Measurements from ENCODE around the gene PCMT1.
A peak's percentile ranks its signal among the peaks of the same experiment; 100 is the strongest.
"Not testable (repeated sequence)": the region's sequence is repeated elsewhere in the genome, so short reads cannot be mapped to it uniquely, and the experiment has no call there.

PCMT1 gene

DNA sequence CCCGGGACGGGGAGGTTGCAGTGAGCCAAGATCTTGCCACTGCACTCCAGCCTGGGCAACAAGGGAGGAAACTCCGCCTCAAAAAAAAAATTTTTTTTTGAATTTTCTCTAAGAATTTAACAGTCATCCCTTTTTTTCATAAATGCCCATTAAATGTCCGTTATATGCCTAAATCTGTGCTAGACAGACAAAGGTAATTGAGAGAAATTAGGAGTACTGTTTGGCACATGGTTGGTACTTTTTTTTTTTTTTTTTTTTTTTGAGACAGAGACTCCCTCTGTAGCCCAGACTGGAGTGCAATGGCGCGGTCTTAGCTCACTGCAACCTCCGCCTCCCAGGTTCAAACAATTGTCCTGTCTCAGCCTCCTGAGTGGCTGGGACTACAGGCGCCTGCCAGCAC is 1.7 kb downstream of the PCMT1 start:
- DNase-seq, result no peak

DNA sequence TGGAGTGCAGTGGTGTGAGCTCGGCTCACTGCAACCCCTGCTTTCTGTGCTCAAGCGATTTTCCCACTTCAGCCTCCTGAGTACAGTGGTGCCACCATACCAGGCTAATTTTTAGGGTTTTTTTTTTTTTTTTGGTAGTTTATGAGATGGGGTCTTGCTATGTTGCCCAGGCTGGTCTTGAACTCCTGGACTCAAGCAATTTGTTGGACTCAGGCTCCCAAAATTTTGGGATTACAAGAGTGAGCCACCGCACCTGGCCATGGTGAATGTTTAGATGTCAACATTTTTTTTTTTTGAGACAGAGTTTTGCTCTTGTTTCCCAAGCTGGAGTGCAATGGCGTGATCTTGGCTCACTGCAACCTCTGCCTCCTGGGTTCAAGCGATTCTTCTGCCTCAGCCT is 2.4 kb downstream of the PCMT1 start:
- not testable (repeated sequence) for DNase-seq

DNA sequence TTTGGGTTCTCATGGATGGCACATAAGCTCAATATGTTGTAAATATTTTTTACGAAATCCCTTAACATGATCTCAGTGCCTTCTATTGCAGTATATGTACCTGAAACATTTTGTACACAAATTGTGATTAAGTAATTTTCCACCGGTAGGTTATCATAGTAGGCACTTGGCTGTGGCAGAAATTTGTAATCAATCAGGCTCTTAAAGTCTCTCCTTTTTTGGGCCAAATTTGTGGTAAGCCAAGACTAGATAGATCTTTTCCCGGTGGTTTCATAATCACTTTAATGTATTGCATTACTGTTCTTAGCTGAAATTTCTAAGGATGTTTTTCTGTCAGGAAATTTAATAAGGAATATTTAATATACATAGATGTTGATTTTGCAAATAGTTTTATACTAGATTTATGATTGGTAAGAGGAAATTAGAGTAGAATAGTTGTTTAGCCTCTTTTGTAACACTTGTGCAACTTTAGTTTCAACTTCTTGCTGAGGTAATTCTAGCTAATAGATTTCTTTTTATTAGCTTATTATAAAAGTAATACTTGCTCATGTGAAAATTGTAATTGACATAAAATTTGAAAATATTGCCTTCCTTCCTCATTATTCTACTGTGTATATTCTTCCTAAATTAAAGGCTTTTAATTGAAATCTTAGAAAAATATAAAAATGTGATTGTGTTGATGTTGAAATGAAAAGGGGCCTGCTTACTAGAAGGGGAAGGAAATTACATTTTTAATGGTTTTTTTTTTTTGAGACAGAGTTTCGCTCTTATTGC is 3.2 kb downstream of the PCMT1 start:
- no peak for DNase-seq

DNA sequence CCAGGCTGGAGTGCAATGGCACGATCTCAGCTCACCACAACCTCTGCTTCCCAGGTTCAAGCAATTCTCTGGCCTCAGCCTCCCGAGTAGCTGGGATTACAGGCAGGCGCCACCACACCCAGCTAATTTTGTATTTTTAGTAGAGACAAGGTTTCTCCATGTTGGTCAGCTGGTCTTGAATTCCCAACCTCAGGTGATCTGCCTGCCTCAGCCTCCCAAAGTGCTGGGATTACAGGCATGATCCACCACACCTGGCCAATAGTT is 3.8 kb downstream of the PCMT1 start:
- not testable (repeated sequence) for DNase-seq

DNA sequence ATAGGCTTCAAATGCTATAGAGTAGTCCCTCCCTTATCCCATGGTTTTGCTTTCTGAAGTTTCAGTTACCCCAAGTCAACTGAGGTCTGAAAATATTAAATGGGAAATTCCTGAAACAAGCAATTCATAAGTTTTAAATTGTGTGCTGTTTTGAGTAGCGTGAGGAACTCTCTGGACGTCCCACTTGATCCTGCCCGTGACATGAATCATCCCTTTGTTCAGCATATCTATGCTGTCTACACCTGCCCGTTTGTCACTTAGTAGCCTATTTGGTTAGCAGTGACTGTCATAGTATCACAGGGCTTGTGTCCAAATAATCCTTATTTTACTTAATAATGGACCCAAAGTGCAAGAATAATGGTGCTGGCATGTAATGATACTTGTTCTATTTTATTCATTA is 5.0 kb downstream of the PCMT1 start:
- DNase-seq, result no peak

DNA sequence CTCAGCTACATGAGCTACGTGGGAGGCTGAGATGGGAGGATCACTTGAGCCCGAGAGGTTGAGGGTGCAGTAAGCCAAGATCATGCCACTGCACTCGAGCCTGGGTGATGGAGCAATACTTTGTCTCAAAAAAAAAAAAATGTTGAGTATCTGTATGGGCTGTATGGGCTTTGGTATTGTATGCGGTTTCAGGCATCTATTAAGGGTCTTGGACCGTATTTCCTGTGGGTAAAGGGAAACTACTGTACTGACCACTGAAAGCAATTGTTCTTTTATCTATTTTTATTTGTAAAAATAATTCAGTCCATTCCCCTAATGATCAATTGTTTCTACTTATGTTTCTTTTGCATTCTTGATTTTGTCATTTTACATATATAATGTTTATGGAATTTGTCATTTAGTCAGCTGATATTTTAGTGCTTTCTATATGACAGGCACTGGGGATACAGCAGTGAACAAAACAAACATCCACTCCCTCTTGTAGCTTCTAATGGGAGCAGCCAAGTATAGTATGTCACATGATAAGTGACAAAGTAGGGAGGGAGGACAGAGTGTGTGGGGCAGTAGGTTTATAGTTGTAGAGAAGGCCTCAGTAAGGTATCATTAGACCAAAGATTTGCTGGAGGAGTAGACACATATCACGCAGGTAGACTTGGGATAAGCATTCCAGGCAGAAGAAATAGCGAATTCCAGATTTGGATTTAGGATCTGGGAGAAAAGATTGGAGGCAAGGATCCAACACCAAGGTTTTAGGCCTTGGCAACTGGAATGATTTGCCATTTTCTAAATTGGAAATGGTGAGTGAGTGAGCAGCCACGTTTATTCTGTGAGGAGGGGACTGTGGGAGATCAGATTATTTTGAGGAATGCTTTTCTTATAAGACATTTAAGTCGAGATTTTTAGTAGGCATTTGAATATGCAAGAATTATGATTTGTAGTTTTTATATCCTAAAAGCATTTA is 6.0 kb downstream of the PCMT1 start:
- DNase-seq, result peak; percentile 35

DNA sequence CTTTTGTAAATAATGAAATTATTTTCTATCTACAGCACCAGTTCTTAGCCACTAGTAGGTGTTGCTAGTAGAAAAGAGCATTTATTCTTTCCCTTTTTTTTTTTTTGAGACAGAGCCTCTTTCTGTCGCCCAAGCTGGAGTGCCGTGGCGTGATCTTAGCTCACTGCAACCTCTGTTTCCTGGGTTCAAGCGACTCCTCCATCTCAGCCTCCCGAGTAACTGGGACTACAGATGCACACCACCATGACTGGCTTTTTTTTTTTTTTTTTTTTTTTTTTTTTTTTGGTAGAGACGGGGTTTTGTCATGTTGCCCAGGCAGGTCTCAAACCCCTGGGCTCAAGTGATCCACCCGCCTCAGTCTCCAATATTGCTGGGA is 6.7 kb downstream of the PCMT1 start:
- DNase-seq, result no peak

DNA sequence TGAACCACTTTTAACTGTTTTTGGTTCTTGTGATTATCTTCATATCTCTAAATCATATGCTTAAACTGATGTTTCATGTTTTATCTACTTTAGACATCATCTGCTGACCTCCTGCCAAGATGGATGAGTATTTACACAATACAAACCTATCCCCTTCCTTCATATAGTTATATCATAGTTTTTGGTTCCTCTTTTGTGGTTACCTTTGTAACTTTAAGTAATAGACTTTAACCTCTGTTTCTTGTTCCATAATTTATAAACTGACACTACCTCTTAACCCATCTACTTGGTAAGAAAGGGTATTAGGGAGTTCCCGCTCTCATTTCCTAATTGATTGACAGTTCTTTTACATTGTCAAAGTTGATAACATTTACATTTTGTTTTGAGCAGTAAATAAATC is 11.9 kb downstream of the PCMT1 start:
- DNase-seq, result peak; percentile 42

DNA sequence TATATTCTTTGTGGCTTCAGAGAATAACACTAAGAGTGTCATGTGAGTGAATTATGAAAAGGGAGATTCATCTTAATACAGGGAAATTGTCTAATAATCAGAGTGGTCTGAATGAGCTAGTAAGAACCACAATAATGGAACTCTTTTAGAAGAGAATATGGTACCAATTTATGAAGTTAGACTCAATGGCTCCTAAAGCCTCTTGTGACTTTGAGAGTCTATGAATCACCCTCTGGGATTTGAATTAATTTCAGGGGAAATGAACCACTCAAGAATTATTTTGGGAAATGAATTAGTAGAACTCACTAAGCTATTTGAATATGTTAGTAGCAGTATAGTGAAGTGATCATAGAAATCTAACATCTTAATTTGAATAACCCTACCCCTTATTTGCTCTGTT is 14.3 kb downstream of the PCMT1 start:
- no peak for DNase-seq

DNA sequence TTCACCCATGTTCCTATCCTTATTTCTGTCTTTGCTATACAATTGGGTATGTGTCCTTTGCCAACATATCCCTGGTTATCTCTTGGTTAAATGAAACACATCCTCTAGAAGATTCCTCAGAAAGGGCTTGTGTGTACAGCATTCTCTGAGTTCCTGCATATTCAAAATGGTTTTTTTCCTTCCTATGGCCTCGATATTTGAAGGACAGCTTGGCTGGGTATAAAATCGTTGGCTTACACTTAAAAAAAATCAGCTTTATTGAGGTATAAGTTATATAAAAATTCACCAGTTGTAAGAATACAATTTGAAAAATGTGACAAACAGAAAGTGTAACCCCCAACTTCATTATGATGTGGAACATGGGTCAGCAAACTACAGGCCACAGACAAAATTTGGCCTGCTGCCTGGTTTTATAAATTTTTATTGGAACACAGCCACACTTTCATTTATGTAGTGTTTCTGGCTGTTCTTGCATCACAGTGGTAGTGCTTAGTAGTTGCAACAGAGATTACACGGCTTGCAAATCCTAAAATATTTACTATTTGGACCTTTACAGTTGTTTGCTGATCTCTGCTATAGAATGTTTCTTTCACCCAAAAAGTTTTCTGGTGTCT is 16.7 kb downstream of the PCMT1 start:
- peak; percentile 28 for DNase-seq

DNA sequence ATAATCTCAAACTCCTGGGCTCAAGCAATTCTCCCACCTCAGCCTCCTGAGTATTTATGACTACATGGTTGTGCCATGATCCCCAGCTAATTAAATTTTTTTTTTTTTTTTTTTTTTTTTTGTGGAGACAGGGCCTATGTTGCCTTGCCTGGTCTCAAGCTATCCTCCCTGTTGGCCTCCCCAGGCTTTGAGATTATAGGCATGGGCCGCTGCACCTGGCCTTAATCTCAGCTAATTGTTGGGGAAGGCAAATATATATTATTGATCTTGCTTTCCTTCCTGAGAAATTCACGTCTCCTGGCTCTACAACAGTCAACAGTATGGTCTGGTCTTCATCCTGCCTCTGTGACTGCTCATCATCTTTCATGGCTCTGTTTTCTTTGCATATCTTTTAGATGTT is 20.1 kb downstream of the PCMT1 start:
- no peak for DNase-seq

DNA sequence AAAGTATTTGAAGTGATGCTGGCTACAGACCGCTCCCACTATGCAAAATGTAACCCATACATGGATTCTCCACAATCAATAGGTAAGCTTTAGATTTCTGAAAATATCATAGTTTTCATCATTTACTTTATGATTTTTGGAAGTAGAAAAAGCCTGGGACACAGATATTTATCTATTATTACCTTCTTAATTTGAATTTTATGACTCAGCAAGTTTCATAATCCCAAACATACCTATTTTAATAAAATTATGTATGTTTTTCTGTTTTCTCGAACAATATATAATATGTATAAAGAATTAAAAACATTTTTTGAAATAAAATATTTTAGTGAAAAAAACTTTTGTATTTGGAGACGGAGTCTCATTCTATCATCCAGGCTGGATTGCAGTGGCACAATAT is 21.6 kb downstream of the PCMT1 start:
- DNase-seq, result no peak

DNA sequence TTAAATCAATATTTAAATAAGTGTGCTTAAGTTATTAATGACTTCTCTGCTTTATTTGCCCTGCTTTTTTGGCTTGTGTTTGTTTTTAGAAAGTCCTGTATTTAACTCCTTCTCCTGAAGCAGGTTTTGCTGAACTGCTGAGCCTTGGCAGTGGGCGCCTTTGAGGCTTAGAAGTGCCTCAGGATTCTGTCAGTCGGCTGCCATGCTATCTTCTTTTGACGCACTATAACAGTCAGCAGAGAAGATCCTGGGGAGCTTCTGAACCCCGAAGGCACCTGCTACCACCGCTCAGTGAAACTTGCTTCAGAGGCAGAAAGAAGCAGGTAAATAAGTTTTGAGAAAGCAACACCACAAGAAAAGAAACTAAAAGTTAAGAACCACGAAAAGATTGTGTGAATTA is 22.4 kb downstream of the PCMT1 start:
- no peak for DNase-seq

DNA sequence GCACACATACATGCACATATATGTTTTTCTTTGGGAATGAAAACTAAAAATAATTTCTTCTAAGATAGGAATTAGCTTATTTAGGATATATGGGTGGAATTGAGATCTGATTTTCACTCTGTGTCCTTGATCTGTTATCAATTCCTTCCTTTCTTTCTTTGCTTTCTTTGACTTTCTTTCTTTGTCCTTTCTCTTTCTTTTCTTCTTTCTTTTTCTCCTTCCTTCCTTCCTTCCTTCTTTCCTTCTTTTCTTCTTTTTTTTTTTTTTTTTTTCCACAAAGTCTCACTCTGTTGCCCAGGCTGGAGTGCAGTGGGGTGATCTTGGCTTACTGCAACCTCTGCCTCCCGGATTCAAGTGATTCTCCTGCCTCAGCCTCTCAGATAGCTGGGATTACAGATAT is 28.1 kb downstream of the PCMT1 start:
- DNase-seq, result no peak

DNA sequence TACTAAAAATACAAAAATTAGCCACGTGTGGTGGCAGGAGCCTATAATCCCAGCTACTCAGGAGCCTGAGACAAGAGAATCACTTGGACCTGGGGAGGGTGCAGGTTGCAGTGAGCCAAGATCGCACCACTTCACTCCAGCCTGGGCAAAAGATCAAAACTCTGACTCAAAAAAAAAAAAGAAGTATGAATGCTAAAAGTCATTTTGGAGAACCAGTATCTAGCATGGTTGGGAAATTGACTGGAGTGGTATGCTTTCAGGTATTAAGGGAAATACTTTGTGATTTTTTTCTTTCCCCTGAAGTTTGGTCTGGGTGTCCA is 30.1 kb downstream of the PCMT1 start:
- no peak for DNase-seq

DNA sequence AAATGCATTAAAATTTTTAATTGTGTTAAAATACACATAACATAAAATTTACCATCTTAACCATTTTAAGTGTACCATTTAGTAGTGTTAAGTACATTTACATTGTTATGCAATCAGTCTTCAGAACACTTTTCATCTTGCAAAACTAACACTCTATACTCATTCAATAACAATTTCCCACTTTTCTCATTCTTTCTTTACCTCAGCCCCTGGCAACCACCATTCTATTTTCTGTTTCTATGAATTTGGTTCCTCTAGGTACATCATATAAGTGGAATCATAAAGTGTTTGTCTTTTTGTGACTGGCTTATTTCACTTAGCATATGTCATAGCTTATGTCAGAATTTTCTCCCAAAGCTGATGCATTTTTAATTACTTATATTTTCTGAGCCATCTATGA is 32.2 kb downstream of the PCMT1 start:
- DNase-seq, result no peak

DNA sequence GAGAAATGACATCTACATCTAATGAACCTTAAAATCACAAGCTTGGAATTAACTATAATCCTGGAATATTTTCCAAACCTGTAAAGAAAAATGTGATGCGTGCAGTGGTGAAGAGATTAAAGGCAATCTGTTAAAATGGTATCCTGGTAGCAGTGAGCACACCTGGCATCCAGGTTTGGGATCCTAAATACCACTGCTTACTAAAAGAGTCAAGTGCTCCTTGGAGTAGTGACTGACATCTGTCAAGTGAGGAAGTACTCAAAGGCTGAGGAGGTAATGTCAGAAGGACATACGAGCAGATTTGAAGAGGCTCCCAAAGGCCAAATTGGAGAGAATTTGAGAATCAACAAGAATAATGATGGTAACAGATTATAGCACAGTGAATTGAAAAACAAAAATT is 32.8 kb downstream of the PCMT1 start:
- no peak for DNase-seq

DNA sequence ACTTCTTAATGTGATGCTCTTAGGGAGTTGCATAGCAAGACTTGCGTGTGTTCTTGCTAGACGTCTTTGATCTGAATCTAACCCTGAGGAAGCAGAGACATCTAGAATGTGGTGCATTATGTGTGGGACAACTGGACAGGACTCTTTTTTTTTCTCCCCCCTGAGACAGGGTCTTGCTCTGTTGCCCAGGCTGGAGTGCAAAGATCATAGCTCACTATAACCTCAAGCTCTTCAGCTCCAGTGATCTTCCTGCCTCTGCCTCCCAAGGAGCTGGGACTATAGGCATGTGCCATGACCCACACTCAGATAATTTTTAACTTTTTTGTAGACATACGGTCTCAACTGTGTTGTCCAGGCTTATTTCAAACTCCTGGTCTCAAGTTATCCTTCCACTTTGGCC is 34.0 kb downstream of the PCMT1 start:
- DNase-seq, result no peak

DNA sequence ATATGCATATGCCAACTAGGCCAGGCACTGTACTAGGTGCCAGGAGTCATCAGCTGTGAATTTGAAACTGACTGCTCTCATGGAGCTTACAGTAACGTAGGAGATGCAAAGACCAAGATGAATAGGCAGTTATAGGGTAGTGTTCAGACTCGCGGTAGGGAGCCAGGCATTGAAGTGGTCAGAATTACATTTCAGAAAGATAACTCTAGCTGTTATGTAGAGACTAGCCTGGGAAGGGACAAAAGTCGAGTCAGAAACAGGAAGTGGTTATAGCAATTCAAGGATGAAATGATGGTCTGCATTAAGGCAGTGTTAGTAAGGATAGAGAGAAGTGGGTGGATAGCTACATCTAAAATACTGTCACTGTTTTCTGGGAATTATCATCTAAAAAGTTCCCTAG is 56.6 kb downstream of the PCMT1 start:
- peak; percentile 8 for DNase-seq

DNA sequence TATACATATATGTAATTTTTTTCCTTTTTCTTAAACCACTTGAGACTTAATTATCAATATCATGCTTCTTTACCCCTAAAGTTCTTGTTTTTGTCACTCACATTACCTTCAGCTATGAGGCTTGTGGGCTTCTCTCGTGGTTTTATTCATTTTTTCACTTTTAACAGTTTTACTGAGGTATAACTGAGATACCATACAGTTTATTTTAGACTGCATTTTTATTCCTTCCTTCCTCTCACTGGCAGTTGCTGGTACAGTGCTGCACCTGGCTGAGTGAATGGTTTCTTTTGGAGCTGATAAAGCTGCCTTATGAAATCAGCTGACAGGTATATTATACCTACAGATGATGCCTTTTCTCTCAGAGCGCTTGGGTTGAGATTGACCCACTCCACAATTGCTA is 60.3 kb downstream of the PCMT1 start:
- no peak for DNase-seq

DNA sequence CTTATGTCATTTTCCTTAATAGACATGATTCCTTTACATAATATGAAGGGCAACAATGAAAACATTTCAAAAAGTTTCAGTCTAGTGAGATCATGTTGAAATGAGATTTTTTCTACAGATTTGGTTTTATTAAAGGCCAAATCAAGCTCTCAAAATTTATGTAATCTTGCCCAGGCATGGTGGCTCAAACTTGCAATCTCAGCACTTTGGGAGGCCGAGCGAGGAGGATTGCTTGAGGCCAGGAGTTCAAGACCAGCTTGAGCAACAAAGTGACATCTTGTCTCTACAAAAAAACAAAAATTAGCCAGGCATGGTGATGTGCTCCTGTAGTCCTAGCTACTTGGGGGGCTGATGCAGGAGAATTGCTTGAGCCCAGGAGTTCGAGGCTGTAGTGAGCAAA is 63.8 kb downstream of the PCMT1 start:
- no peak for DNase-seq

DNA sequence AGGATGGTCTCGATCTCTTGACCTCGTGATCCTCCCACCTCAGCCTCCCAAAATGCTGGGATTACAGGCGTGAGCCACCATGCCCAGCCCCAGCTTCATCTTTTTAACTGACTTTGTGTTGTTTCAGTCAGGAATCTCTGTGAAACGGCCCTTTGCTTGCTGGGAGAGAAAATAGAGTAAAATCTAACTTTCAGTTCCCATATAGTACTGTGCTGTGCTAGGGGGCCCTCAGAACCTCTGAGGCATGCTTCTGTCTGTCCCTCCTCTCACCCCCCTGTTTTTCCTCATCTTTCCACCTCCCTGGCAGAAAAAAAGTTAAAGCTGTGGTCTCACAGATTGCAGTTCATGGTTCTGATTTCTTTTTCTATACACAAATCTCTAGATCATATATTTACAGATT is 66.2 kb downstream of the PCMT1 start:
- DNase-seq, result no peak

DNA sequence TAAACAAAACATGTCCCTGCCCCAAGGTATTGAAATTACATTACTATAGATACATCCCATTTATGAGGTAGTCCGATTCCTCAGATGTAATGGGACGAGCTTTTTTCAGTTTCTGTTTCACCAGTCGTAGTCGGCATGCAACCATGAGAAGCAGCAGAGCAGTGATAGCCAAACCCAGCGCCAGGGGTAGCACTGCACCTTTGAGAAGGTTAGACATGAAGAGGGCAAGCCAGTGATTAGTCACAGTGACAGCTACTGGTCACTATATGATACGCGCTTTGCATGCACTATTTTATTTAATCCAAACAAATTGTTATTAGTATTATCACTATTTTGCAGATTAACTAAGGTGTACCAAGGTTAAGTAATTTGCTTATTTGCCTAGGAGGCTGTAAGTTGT is 71.0 kb downstream of the PCMT1 start:
- no peak for DNase-seq

DNA sequence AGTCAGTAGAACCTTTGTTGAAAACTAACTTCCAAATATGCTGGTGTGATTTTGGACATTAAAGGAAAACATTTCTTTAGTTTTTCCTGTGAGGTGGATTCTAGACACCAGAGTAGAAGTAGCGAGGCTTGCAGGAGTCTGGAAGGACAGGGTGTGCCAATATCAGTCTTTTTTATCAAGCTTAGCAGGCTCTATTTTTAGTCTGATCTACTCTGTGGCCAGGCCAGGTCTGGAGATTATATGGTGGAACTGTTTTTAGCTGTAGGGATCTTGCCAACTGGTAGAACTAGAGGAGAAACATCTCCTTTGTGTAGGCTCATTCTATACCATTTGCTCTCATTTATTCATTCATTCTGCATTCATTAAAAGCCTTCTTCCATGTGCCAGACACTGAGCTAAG is 72.0 kb downstream of the PCMT1 start:
- peak; percentile 51 for DNase-seq

Data from hematopoietic multipotent progenitor cell treated with erythropoietin and hydrocortisone succinate and interleukin-3 and kit ligand, for 8 days (in vitro differentiated cells).